PFSK-1 (cell line): ENCODE measurements around the gene ANKRD49.

ENCODE experiments used
- FOXP2 ChIP-seq: optimal IDR thresholded peaks from 2 replicates; pipeline ENCODE3; 2011; ENCODE audit warnings: borderline replicate concordance, control low read depth, inconsistent platforms; ENCODE audit not compliant: insufficient read depth; ENCODE audit errors: extremely low read length, extremely low read depth
- POLR2AphosphoS5 ChIP-seq: IDR thresholded peaks from 2 replicates; pipeline ENCODE4 v1.6.1; 2012; ENCODE audit warnings: low read depth, mild to moderate bottlenecking, control low read depth, low read length, moderate library complexity
- SIN3A ChIP-seq: IDR thresholded peaks from 2 replicates; pipeline ENCODE4 v1.6.1; 2012; ENCODE audit warnings: mild to moderate bottlenecking, low read length, moderate library complexity, borderline replicate concordance; ENCODE audit not compliant: insufficient read depth
- TAF1 ChIP-seq: IDR thresholded peaks from 2 replicates; pipeline ENCODE4 v1.6.1; 2012; ENCODE audit warnings: low read length, control low read depth, borderline replicate concordance; ENCODE audit not compliant: insufficient read depth
- TF ChIP-seq, protein P1 (sequence below), 2 experiments: IDR thresholded peaks; 2 replicates each; pipeline versions ENCODE4 v1.6.1 to v1.8.0; 2011 to 2012; ENCODE audit warnings: low read depth in 2 of 2, low read length in 2 of 2, control low read depth in 1 of 2, inconsistent platforms in 1 of 2, mild to moderate bottlenecking in 1 of 2, moderate library complexity in 1 of 2; ENCODE audit not compliant: insufficient read depth in 1 of 2

ANKRD49 gene

DNA sequence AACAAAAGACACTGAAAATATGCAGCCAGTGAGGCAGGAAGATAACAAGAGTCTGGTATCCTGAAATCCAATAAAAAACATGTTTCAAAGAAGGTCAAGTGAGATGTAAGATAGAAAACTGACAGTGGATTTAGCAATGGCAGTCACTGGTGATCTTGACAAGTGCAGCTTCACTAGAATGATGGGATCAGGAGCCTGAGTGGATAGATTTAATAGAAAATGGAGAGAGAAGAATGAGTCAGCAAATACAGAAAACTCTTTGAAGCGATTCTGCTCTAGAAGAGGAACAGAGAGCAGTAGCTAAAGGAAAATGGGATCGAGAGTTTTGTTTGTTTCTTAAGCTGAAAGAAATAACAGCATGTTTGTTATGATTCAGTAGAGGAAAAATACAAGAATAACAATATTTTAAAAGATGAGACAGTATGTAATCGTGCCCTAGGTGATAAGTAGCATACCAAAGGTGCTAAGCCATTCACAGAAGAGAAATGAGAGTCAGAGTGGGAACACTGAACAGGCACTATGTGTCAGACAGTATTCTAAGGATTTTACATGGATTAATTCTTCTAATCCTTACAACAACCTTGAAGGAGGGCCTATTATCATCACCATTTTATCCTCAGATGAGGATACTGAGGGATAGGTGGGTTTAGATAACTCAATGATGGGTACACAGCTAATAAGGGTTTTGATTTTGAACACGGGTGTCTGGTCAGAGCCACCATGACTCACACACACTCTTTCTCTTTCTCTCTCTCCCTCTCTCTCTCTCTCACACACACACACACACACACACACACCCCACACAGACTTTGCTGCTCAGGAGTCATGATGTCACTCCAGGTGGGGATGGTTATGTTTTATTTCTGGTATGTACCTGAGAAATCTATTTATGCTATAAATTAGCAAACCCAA, 36.4 kb upstream of the ANKRD49 start:
- TF ChIP-seq, protein P1, sequence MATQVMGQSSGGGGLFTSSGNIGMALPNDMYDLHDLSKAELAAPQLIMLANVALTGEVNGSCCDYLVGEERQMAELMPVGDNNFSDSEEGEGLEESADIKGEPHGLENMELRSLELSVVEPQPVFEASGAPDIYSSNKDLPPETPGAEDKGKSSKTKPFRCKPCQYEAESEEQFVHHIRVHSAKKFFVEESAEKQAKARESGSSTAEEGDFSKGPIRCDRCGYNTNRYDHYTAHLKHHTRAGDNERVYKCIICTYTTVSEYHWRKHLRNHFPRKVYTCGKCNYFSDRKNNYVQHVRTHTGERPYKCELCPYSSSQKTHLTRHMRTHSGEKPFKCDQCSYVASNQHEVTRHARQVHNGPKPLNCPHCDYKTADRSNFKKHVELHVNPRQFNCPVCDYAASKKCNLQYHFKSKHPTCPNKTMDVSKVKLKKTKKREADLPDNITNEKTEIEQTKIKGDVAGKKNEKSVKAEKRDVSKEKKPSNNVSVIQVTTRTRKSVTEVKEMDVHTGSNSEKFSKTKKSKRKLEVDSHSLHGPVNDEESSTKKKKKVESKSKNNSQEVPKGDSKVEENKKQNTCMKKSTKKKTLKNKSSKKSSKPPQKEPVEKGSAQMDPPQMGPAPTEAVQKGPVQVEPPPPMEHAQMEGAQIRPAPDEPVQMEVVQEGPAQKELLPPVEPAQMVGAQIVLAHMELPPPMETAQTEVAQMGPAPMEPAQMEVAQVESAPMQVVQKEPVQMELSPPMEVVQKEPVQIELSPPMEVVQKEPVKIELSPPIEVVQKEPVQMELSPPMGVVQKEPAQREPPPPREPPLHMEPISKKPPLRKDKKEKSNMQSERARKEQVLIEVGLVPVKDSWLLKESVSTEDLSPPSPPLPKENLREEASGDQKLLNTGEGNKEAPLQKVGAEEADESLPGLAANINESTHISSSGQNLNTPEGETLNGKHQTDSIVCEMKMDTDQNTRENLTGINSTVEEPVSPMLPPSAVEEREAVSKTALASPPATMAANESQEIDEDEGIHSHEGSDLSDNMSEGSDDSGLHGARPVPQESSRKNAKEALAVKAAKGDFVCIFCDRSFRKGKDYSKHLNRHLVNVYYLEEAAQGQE (IDR thresholded peaks at IDR 0.05; ENCODE audit: insufficient read depth in 1 of 2, low read depth in 2 of 2, low read length in 2 of 2): no peak
- TF ChIP-seq POLR2AphosphoS5: no peak
- TF ChIP-seq TAF1: no peak
- TF ChIP-seq SIN3A: no peak
- TF ChIP-seq FOXP2: no peak

DNA sequence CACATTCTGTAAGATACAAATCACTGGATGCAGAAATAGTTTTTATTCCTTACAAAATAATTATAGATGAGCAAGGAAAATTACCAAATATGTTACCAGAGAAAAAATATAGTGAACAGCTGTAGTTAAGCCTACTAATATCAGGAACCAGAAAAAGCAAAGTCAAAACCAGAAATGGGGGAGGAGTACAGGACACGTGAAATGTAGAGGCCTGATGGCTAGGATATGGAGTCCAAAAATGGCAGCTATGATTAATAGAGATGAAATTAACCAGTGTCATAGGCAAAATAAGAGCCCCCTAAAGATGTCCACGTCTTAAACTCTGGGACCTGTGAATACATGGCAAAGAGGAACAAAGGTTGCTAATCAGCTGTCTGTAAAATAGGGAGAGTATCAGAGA, 34.2 kb upstream of the ANKRD49 start:
- TF ChIP-seq, protein P1 (IDR thresholded peaks at IDR 0.05; ENCODE audit: insufficient read depth in 1 of 2, low read depth in 2 of 2, low read length in 2 of 2): no peak
- no peak for TF ChIP-seq SIN3A
- no peak for TF ChIP-seq POLR2AphosphoS5

DNA sequence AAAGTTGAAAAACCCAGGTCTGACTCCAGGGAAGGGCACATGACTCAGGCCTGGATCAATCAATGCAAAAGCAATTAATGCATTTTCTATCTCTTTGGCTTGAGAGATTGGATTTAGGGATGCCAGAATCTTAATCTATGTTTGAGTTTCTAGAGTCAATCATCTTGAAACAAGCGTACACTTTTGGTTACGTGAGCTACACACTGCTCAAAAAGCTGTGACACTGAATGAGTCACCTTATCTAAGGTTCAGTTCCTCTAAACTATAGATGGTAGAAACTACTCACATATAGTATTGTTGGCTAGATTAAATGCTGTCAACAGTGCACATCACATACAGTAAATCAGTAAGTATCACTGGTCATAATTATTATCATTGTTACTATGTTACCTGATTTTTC, 24.4 kb upstream of the ANKRD49 start:
- TF ChIP-seq, protein P1 (IDR thresholded peaks at IDR 0.05; ENCODE audit: insufficient read depth in 1 of 2, low read depth in 2 of 2, low read length in 2 of 2): no peak
- TF ChIP-seq FOXP2 (no peak), SIN3A (no peak), TAF1 (no peak), POLR2AphosphoS5 (no peak)

DNA sequence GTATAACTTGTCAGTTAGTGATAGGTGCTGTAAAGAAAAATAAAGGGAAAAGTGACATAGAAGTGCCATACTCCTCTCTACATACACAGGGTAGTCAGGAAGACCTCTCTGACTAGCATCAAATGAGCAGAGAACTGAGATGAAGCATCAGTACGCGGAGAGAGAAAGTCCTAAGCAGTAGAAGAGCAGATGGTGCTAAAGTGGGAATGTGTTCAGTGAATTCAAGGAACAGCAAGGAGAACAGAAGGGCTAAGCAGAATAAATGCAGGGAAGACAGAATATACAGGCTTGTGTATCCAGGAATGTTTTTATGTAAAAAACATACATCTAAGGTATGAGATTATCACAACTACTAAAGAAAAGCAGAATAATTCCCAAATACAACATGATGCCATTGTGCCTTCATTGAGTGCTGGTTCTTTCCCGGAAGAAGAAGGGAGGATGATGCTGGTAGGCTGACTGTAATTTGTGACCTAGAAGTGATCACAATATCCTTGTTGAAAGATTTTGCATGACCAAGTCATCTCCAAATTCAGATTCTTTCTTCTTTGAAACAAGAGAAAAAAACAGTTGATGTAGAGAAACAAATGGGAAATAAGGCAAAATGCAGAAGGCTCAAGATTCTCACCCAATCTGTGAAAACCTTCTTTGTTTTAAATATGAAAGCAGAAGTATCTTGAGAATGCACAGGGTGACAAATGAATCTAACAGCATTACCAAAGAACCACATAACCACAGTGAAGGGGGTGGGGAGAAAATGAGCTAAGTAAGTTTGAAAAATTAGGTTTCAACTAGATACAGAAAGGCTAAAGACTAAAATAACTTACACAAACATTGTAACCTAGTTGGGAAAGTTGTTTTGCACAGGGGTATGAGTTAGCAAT, 20.6 kb upstream of the ANKRD49 start:
- no peak for TF ChIP-seq SIN3A
- TF ChIP-seq, protein P1 (IDR thresholded peaks at IDR 0.05; ENCODE audit: insufficient read depth in 1 of 2, low read depth in 2 of 2, low read length in 2 of 2): no peak
- no peak for TF ChIP-seq POLR2AphosphoS5
- TF ChIP-seq TAF1: no peak
- no peak for TF ChIP-seq FOXP2
